RKO (cell line): ENCODE measurements around the gene FOSB.

Experiments
- DNase-seq: peaks from one replicate; pipeline ENCODE4 v3.0.0-alpha.2; 2016; ENCODE audit warnings: low spot score

FOSB gene

GRCh38 chr19:45442778-45443461 is 24.9 kb upstream of the FOSB start:
- DNase-seq: peak; percentile 87

GRCh38 chr19:45443462-45444317 is 24.1 kb upstream of the FOSB start:
- peak; percentile 97 for DNase-seq

- peak; percentile 89 for DNase-seq
Observed at GRCh38 chr19:45444318-45445041, 23.3 kb upstream of the FOSB start.

- DNase-seq: no peak
Observed at GRCh38 chr19:45445139-45445538, 22.7 kb upstream of the FOSB start.

GRCh38 chr19:45446295-45446694 is 21.5 kb upstream of the FOSB start:
- peak; percentile 73 for DNase-seq

- DNase-seq: no peak
Observed at GRCh38 chr19:45446944-45447343, 20.9 kb upstream of the FOSB start.

GRCh38 chr19:45448425-45448756 is 19.4 kb upstream of the FOSB start:
- no peak for DNase-seq

- no peak for DNase-seq
Observed at GRCh38 chr19:45448887-45449299, 18.9 kb upstream of the FOSB start.

- DNase-seq: no peak
Observed at GRCh38 chr19:45450012-45450333, 17.8 kb upstream of the FOSB start.

GRCh38 chr19:45451131-45451849 is 16.5 kb upstream of the FOSB start:
- DNase-seq: peak; percentile 52

- DNase-seq: no peak
Observed at GRCh38 chr19:45451850-45452387, 15.9 kb upstream of the FOSB start.

- peak; percentile 98 for DNase-seq
Observed at GRCh38 chr19:45455707-45456499, 11.9 kb upstream of the FOSB start.

- DNase-seq: no peak
Observed at GRCh38 chr19:45456500-45456815, 11.3 kb upstream of the FOSB start.

GRCh38 chr19:45457776-45458175 is 10.0 kb upstream of the FOSB start:
- no peak for DNase-seq

- no peak for DNase-seq
Observed at GRCh38 chr19:45460807-45461347, 6.9 kb upstream of the FOSB start.

- DNase-seq: no peak
Observed at GRCh38 chr19:45462174-45462573, 5.6 kb upstream of the FOSB start.

GRCh38 chr19:45463241-45463640 is 4.6 kb upstream of the FOSB start:
- DNase-seq: no peak

- DNase-seq: no peak
Observed at GRCh38 chr19:45464274-45464673, 3.5 kb upstream of the FOSB start.

GRCh38 chr19:45464852-45465441 is 2.8 kb upstream of the FOSB start:
- DNase-seq: no peak

GRCh38 chr19:45467115-45467455 is 711 bp upstream of the FOSB start:
- no peak for DNase-seq

- DNase-seq: peak; percentile 67
Observed at GRCh38 chr19:45468159-45468651, 409 bp downstream of the FOSB start.
